ENCODE results near the gene ZNF317. TPM values are rescaled to one million over a fixed set of nuclear protein-coding genes. Genes with fewer than 3 reads are reported as not detected.

Gene ZNF317
- total RNA-seq, 1 donor from 2014 or later, result 23.0 TPM

GRCh38 chr19:9151367-9151766 lies 11.2 kb downstream of the ZNF317 start:
- Mint-ChIP-seq H3K9me3 (ENCODE audit: low read depth) (peaks cover 41% of the 10 kb centered on the region), H3K4me3 (ENCODE audit: unreplicated experiment) (no peak overlapping the region), H3K27ac (ENCODE audit: unreplicated experiment) (no peak overlapping the region), H3K36me3 (ENCODE audit: low read depth) (peaks cover 40% of the 10 kb centered on the region), H3K4me1 (ENCODE audit: low read depth) (peaks cover 5% of the 10 kb centered on the region), H3K27me3 (ENCODE audit: low read depth) (no peaks in the 10 kb centered on the region)
- TF ChIP-seq, protein P1, sequence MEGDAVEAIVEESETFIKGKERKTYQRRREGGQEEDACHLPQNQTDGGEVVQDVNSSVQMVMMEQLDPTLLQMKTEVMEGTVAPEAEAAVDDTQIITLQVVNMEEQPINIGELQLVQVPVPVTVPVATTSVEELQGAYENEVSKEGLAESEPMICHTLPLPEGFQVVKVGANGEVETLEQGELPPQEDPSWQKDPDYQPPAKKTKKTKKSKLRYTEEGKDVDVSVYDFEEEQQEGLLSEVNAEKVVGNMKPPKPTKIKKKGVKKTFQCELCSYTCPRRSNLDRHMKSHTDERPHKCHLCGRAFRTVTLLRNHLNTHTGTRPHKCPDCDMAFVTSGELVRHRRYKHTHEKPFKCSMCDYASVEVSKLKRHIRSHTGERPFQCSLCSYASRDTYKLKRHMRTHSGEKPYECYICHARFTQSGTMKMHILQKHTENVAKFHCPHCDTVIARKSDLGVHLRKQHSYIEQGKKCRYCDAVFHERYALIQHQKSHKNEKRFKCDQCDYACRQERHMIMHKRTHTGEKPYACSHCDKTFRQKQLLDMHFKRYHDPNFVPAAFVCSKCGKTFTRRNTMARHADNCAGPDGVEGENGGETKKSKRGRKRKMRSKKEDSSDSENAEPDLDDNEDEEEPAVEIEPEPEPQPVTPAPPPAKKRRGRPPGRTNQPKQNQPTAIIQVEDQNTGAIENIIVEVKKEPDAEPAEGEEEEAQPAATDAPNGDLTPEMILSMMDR (IDR thresholded peaks at IDR 0.05), result no peak
- no peak for DNase-seq (ENCODE audit: low spot score)

GRCh38 chr19:9155591-9155990 lies 15.4 kb downstream of the ZNF317 start:
- H3K4me3 Mint-ChIP-seq (ENCODE audit: unreplicated experiment), result no peak overlapping the region
- H3K4me1 Mint-ChIP-seq (ENCODE audit: low read depth), result no peaks in the 10 kb centered on the region
- DNase-seq (ENCODE audit: low spot score), result no peak
- TF ChIP-seq, protein P1 (IDR thresholded peaks at IDR 0.05), result no peak
- no peaks in the 10 kb centered on the region for H3K27me3 Mint-ChIP-seq (ENCODE audit: low read depth)
- H3K9me3 Mint-ChIP-seq (ENCODE audit: low read depth), result peaks cover 53% of the 10 kb centered on the region
- no peak overlapping the region for H3K27ac Mint-ChIP-seq (ENCODE audit: unreplicated experiment)
- peaks cover 70% of the 10 kb centered on the region for H3K36me3 Mint-ChIP-seq (ENCODE audit: low read depth)

GRCh38 chr19:9156304-9156703 lies 16.1 kb downstream of the ZNF317 start:
- DNase-seq (ENCODE audit: low spot score), result no peak
- no peaks in the 10 kb centered on the region for H3K27me3 Mint-ChIP-seq (ENCODE audit: low read depth)
- no peak overlapping the region for H3K27ac Mint-ChIP-seq (ENCODE audit: unreplicated experiment)
- no peaks in the 10 kb centered on the region for H3K4me1 Mint-ChIP-seq (ENCODE audit: low read depth)
- TF ChIP-seq, protein P1 (IDR thresholded peaks at IDR 0.05), result no peak
- peaks cover 74% of the 10 kb centered on the region for H3K36me3 Mint-ChIP-seq (ENCODE audit: low read depth)
- H3K4me3 Mint-ChIP-seq (ENCODE audit: unreplicated experiment), result no peak overlapping the region
- H3K9me3 Mint-ChIP-seq (ENCODE audit: low read depth), result peaks cover 56% of the 10 kb centered on the region

DNA sequence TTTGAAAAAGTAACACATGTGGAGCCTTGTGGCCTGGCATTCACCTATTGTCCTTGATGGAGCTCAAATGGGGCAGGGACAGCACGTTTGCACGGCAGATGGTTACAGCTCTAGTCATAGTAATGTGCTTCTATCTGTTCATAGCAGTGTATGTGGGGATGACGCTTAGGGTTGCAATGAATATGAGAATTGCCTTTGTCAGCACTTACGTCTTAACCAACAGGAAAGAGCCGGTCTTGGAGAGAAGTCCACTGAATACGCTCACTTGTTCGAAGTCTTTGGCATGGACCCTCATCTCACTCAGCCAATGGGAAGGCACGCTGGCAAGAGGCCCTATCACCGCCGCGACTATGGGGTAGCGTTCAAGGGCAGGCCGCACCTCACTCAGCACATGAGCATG lies 19.7 kb downstream of the ZNF317 start:
- DNase-seq (ENCODE audit: low spot score), result no peak
- TF ChIP-seq, protein P1 (IDR thresholded peaks at IDR 0.05), result no peak
- no peaks in the 10 kb centered on the region for H3K4me1 Mint-ChIP-seq (ENCODE audit: low read depth)
- H3K4me3 Mint-ChIP-seq (ENCODE audit: unreplicated experiment), result no peak overlapping the region
- no peak overlapping the region for H3K27ac Mint-ChIP-seq (ENCODE audit: unreplicated experiment)
- no peaks in the 10 kb centered on the region for H3K27me3 Mint-ChIP-seq (ENCODE audit: low read depth)
- H3K9me3 Mint-ChIP-seq (ENCODE audit: low read depth), result peaks cover 43% of the 10 kb centered on the region
- peaks cover 84% of the 10 kb centered on the region for H3K36me3 Mint-ChIP-seq (ENCODE audit: low read depth)

GRCh38 chr19:9161427-9161826 lies 21.2 kb downstream of the ZNF317 start:
- Mint-ChIP-seq H3K4me3 (ENCODE audit: unreplicated experiment) (no peak overlapping the region), H3K36me3 (ENCODE audit: low read depth) (peaks cover 76% of the 10 kb centered on the region), H3K9me3 (ENCODE audit: low read depth) (peaks cover 32% of the 10 kb centered on the region), H3K4me1 (ENCODE audit: low read depth) (no peaks in the 10 kb centered on the region), H3K27ac (ENCODE audit: unreplicated experiment) (no peak overlapping the region), H3K27me3 (ENCODE audit: low read depth) (no peaks in the 10 kb centered on the region)
- TF ChIP-seq, protein P1 (IDR thresholded peaks at IDR 0.05), result no peak
- DNase-seq (ENCODE audit: low spot score), result no peak
